ENCODE data around the gene MBTPS2.
"Not testable (repeated sequence)": the region's sequence is repeated elsewhere in the genome, so short reads cannot be mapped to it uniquely, and the experiment has no call there.

MBTPS2 gene

DNA sequence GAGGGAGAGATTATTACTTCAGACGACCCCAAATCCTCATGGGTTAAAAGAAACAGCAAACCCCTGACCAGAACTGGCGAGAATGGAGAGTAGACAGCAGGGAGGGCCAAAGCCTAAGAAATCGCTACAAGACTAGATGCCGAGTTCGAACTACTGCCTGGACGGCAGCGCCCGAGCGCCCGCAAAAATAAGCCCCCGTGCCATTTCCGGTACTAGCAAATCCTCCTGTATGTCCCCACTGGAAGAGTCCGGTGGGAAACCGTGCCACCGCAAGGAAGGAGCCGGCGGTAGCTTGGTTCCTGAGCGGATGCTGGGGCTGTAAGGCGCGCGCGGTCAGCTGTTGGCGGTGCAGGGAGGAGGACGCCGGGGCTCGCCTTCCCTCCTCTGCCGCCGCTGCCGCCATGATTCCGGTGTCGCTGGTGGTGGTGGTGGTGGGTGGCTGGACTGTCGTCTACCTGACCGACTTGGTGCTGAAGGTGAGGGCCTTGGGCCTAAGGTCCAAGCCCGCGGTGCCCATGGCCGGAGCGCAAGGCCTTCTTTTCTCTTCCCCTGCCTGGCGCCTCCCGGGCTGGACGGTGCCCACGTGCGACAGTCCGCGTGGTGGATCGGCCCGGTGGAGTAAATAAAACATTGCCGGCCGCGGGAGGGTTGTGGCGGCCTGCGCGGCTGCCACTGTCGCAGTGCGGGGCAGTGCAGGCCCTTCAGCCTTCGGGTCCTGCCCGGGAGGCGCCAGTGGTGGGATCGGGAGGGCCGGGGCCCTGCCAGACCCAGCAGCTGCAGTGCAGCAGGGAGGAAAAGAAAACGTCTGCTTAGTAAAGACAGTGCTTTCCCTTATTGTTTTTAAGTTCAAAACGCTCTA, at the start of gene MBTPS2:
Gene MBTPS2, plus strand, starts transcription at position 284 of the 859 bp plus-strand sequence. Its CDS starts 118 bp downstream, at position 402.
- DNase-seq: peak; percentile 66

DNA sequence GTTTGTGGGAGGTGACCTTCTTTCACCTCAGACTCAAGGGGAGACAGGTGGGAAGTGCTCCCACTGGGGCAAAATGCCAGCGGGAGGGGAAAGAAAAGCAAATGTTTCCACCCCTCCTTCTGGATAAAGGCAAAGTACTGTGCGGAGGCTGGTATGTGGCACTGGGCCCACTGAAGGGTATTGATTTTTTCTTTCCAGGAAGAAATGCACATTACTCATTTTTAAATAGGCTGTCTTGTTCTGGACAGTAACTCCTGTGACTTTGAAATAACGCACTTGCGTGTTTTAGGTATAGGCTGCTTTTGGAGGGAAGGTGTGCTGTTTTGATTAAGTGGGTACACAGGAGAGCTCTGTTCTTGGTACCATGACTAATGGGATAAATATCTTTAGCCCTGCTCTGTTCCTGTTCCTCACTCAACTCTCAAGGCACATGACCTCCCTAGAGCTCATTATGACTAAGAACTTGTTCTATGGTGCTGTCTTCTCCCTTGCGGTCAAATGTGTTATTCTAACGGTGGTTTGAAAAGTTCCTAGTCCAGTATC, 40.7 kb upstream of the MBTPS2 start:
- no peak for DNase-seq

DNA sequence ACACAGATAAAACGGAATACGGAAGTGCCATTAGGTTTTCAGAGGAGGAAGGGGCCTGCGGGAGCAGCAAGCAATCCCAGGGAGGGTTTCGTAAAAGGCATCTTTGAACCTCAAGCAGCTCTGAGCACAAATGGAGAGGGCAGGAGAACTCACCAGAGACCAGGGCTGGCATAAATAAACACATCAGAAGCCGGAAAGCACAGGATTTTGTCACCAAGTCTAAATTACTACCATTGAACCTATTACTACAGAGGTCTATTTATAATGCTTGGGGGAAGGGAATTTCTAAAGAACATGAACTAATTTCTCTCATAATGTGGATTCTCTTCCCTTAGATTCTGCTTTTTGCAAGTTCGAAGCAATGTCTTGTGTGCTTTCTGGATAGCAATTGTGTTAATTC, 39.6 kb upstream of the MBTPS2 start:
- DNase-seq: no peak

DNA sequence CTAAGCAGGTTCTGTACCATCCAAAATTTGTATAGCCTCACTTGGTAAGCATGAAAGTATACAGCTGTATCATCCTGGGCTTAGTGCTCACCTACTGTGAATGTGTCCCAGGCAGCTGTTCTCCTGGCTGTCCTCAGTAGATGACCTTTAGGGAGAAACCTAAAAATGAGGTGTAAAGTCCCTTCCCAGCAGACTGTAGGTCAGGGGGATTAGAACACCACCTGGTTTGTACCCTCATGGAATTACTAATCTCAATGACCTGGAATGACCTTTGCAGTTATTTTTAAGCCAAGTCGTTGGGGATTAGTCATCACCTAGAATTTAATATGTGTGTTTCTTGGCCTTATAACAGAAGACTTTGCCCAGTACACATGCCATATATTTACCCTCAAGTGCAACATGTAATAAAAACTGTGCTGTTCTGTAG, 39.1 kb upstream of the MBTPS2 start:
- DNase-seq: no peak

DNA sequence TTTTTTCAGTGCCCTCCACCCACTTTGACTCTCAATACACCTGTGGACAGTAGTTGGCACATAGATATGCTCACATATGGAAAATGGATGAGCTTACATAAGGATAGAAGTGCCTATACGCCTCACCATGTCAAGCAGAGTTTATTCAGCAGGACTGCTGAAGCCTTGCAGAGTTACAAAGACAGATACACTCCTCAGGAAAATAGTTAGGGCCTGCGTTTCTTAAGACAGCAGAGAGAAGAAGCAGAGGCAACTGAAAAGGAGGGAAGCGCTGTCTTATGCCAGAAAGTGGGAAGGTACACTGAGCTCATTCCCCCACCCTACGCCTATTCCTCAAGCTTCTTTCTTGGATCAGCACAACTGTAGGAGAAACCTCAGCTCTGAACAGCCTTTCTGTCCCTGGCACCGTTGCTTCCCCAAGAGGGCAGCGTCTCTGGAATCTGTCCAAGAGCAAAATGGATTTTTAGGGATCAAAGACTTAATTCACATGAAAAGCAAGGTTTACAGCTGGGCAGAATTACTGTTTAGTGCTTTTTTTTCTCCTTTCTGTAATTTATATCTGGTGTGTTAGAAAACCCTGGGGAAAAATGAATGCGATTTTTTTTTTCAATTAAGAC, 37.3 kb upstream of the MBTPS2 start:
- no peak for DNase-seq

DNA sequence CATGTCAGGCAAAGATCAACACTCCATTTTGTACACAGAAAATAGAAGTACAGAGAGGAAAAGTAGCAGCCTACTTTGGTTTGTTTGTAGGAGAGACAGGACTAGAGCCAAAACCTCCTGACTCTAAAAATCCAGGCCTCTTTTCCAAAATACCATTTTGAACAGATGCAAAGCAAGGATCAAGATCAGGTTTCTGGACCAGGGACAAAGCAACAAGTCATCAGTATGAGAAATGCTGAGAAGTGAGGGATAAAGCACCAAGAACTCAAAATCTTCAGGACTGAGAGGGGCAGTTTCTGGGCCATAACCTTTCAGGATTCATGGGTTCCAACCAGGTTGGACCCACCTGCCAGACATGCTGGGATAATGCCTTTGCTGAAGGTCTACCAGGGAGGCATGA, 36.6 kb upstream of the MBTPS2 start:
- DNase-seq: no peak

DNA sequence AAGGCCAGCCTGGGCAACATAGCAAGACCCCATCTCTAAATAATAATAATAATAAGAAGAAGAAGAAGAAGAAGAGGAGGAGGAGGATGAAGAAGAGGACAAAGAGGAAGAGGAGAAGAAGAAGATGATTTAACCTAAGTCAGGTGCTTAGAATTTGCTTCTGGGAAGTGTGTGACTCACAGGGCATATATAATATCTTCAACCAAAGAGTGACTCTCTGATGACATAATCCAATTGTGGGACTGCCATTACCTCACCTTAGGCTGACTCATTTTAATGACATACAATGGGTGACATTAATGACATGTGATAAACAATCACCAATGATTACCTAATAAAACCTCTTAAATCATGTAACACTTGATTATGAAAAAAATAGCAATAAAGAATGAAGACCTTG, 32.7 kb upstream of the MBTPS2 start:
- DNase-seq: no peak

DNA sequence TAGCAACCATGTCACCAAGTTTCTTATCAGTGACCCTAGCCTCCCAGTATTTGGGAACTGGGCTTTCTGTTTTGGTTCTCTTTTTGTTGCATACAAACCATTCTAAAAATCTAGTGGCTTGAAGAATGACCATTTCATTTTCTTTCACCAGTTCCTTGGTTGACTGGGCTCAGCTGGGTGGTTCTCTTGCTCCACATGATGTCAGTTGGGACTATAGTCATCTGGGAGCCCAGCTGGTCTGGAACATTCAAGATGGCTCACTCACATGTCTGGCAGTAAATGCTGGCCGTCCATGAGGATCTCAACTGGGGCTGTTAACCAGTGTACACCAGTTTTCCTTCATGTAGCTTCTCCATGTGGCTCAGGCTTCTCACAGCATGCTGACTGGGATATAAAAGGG, 27.6 kb upstream of the MBTPS2 start:
- no peak for DNase-seq

DNA sequence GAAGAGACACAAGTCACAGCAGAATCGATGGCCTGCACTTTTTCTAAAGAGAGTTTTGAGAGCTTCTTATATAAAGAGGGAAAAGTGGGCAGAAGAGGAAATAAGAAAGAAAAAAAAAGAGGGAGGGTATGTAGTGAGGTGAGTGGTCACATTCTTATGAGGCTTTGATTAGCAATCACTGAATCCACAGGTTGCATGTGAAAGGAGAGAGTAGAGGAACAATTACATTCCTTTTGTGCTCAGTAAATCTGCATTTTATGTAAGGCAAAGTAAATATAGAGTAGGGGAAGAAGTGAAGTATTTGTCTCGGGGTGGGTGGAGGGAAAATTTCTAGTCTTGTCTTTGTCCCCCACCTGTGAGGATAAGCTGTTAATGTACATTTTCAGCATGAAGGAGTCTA, 26.8 kb upstream of the MBTPS2 start:
- no peak for DNase-seq

DNA sequence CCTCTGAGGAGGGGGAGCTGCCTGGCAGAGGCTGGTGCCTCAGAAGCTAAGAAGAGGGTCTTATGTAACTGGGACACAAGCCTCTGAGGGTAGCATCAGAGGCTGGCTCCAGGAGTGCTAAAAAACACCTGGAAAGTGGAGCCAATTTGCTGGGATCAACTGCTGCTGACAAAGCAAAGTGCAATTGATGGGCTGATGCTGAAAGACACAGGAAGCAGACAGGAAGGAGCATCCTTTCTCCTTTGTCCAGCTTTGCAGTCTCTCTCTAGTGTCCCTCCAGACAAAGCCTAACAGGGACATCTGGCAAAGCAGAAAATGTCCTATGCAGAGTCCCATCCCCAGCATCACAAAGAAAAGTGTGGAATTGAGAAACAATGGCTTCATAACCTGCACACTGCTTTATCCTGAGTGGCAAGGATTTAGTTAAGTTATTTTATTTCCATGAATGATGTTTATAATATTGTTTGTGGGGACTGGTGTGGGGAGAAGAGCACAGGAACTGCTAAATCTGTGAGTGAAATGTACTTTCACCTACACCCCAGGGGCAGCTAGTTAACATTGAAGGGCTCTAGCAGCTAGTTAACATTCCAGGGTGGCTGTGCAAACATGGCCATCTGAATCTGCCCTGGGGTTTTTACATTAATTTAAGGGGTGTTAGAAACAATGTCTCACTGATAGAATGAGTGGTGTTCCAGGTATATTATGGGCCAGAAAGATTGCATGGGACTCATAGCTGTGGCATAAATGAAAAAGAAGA, 25.6 kb upstream of the MBTPS2 start:
- DNase-seq: no peak

DNA sequence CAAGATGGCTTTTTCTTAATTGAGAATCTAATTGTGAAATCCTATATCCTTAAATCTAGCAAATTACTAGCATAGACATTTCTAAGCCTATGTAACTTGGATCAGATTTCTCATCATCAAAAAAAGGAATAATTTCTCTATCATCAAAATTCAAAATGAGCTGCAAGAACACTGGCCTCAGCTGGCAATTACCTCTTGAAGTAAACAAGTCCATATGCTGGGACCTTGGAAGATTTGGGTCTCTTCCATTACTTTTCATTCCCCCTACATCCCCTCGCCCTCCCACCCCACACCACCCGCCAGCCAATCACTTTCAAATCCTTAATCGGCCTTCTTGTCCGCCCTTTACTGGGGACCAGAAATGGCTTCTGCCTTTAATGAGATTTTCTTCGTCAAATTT, 23.3 kb upstream of the MBTPS2 start:
- no peak for DNase-seq

DNA sequence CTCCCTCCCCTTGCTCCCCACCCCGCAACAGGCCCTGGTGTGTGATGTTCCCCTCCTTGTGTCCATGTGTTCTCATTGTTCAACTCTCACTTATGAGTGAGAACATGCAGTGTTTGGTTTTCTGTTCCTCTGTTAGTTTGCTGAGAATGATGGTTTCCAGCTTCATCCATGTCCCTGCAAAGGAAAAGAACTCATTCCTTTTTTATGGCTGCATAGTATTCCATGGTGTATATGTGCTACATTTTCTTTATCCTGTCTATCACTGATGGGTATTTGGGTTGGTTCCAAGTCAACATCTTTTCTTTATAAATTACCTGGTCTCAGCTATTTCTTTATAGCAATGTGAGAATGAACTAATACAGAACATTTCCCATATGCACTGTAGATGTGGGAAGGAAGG, 19.2 kb upstream of the MBTPS2 start:
- not testable (repeated sequence) for DNase-seq

DNA sequence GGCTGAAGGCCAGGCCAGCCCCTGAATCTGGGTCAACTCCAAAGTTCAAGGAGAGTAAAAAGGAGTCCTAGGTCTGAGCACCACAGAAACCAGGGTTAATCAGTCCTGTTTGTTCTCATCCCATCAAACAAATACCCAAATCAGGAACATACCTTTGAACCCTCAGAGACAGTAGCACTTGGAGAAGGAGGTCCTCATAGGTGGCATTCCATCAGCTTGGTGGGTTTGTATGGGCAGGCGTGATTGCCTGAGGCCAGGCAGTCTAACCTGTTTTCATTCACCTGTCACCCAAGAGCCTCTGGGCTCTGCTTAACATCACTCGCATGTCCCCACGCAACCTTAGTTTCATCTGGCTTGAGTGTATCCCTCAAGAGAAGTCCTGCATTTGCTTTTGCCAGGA, 17.5 kb upstream of the MBTPS2 start:
- no peak for DNase-seq

DNA sequence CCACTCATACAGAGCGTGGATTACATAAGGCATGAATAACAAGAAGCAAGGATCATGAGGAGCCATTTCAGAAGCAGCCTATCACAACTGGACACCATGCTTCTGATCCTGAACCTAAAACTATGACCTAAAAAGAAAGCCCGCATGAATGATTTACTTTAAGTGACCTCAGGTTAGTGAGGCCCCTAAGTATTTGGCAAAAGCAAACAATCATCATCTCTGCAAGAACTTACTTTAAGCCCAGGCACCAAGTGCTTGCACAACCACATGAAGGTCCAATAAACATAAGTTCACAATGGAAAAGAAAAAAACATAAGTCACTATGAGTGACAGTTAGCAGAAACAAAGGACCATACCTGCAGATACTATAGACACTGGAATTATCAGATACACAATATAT, 7.9 kb upstream of the MBTPS2 start:
- no peak for DNase-seq

DNA sequence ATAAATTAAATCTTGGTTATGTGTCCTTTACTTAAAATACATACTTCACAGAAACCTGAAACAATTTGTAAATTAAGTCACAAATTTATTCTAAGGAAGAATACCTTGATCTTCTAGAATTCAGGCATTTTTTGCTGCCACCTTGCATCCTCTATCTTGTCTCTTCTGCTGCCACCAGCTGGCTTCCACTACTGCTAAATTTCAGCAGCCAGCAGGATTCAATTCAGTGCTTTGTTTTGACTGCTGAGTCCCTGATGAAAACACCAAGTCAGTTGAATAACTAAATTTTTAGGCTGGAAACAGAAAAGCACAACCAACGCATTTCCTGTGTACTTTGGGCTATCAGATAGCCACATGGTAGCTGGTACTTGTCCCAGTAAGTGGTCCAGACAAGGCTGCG, 2.4 kb upstream of the MBTPS2 start:
- DNase-seq: no peak

DNA sequence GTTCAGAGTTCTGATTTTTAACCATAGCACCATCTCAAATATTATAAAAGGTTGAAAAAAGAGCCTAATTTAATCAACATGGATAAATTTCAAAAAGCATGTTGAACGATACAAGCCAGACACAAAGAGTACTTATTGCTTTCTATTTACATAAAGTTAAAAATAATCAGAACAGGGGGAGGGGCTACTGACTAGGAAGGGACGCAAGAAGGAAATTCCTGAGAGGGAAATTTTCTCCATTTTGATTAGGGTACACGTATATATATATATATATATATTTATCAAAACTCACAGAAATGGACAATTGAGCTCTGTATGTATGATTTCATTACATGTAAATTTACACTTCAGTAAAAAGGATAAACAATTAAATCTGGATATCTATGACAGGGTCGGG, 482 bp upstream of the MBTPS2 start:
- no peak for DNase-seq

DNA sequence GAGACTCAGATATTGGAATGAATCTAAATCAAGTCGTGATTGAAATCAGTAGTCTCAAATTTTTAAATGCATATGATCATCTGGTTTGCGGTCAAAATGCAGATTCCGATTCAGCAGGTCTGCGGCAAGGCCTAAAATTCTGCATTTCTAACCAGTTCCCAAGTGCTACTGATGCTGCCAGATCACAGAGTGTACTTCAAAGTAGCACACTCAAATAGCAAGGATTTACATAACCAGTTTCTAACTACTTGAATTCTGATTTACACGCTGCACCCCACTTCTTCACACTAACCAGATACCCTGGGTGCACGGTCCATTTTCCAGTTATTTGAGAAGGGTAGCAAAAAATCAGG, 752 bp downstream of the MBTPS2 start:
- no peak for DNase-seq

DNA sequence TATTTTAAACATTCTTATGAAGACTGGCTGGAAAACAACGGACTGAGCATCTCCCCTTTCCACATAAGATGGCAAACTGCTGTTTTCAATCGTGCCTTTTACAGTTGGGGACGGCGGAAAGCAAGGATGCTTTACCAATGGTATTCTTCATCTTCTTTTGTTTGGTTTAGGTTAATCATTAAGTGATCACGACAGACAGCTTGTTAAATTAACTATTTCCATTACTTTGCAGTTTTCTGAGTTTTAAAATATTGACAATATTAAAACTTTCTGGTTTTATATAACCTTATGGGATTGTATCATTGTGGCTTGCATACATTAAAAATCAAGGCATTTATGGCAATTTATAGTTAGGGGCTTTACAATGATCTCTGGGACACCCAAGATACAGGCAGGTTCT, 3.8 kb downstream of the MBTPS2 start:
- no peak for DNase-seq

DNA sequence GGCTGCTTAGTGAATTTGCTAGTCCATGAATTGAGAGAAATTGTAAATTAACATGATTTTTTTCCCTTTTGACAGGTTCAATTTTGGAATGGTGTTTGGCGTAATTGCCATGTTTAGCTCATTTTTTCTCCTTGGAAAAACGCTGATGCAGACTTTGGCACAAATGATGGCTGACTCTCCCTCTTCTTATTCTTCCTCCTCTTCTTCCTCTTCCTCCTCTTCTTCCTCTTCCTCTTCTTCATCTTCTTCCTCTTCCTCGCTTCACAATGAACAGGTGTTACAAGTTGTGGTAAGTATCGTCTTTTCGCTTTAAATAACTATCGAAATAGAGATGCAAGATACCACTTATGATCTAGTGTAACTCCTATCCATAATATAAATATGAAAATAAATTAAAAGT, 5.7 kb downstream of the MBTPS2 start:
- no peak for DNase-seq

DNA sequence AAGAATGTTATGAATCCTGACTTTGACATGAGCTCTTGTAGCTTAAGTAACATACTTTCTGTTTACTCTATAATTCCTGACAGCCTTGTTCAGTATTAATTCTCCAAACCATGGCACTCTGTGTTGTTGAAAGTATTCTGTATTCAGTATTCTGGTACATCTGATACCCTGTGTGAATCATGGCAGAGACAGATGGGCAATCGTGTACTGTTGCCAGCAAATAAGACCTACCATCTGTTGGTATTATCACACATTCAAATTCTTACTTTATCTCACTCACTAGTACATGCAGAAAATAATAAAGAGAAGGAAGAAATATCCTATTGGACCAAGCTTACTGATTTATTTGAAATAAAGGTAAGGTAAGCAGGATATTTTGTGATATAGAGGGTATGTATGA, 7.9 kb downstream of the MBTPS2 start:
- no peak for DNase-seq

DNA sequence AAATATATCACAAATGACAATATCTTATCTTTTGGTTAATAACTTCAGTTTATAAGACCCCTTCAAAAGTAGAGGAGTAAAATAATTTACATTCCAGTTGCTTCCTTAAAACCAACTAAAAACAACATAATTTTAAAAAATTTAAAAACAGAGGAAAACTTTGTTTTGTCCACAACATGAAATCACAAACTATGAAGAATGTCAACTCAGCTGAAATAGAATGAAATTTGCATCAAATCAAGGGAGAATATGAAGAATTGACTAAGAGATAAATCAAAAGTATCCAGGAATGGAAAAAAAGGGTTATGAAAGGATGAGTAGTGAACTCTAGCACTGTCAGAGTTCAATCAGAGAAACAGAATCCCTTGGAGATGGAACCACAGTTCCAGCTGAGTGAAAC, 14.2 kb downstream of the MBTPS2 start:
- DNase-seq: no peak

DNA sequence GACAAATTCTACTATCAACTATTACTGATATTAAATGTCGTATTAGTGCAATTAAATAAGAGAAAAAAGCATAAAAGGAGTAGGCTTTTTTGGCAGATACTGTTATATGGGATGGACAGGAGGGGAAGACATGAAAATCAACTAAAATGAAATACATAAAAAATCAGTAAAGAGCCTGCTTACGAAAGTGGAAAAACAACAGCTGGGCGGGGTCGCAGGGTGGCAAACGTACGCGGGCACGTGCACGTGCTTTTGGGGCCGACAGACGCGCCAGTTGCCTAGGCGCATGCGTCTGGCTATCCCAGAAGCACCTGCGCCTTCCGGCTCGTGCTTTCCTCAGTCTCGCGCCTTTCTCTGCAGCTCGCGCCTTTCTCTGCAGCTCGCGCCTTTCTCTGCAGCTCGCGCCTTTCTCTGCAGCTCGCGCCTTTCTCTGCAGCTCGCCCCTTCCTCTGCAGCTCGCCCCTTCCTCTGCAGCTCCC, 16.6 kb downstream of the MBTPS2 start, which contains the start of gene YY2:
Gene YY2, plus strand, starts transcription at position 51 of the 479 bp plus-strand sequence. CDS start 498 bp downstream, outside the sequence.
- DNase-seq: no peak

DNA sequence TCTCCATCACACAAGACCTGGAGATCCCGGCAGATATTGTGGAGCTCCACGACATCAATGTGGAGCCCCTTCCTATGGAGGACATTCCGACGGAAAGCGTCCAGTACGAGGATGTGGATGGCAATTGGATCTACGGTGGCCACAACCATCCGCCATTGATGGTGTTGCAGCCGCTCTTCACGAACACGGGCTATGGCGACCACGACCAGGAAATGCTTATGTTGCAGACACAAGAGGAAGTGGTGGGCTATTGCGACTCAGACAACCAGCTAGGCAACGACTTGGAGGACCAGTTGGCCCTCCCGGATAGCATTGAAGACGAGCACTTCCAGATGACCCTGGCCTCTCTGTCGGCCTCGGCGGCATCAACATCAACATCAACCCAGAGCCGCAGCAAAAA, 17.1 kb downstream of the MBTPS2 start:
- no peak for DNase-seq

Measured in KG1 (cell line).